Colon (tissue), 2 donors: ENCODE measurements around the gene NFIA.
"Not testable (repeated sequence)": the region's sequence is repeated elsewhere in the genome, so short reads cannot be mapped to it uniquely, and the experiment has no call there.

Source experiments
- FAIRE-seq: peaks from 2 replicates; lab custom pipeline; 2012; peaks lifted over from hg19 to GRCh38; lab: Jason Lieb, UNC
- donor health status: control.
- donor health status: control.

The NFIA gene

DNA sequence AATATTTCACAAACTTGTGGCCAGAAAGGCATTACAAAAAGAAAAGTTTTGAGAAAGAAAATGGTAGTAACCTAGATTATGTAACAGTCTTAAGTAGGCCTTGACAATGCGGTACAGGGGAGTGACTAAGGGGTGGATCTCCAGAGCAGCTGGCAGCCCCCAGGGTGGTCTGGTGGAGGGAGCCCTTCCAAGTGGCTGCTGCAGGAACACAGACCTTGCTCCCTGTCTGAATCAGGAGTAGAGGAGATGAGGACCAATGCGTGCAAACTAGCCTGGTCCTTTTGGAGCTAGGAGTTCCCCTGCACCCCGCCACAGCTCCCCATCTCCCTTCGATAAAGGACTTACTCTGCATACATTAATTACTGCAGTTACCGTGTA is 189.0 kb downstream of the NFIA start:
- no peak for FAIRE-seq

DNA sequence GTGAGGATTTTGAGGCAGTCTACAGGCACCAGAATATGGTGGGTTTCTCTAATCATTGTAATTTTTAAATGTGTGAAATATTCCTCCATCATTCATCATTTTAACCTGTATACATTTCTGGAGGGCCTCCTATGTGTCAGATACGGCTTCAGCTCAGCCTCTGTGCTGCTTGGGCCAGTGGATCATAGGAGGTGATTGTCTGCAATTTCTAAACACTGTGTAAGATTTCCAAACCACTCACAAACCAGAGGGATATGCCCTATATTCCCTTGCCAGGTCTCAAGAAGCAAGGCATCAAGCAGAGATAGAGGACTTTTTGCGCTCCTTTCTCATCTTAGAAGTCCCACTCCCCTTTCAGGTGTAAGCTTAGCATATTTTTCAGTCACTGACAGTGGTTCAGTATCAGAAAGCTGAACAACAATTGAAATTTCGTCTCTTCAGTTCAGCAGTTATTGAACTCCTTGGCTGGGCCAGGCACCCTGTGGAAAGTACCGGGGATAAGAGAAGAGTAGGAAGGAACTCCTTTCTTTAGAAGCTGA is 190.9 kb downstream of the NFIA start:
- no peak for FAIRE-seq

DNA sequence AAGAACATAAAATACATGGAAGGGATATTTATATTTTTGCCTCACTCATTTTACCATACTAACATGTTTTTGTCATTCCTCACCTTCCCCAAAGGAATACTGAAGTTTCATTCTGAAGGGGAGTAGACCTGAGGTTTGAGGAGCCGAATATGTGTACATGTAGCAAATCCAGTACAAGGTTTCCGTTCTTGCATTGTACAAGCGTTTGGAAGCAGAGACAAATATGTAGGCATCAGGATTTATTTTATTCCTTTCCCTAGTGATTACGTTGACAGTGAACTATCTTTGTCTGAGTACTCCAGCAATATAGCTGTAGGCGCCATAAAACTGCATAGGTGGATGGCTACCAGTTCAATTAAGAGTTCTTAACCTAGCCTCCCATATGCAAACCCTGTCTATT is 191.5 kb downstream of the NFIA start:
- no peak for FAIRE-seq

DNA sequence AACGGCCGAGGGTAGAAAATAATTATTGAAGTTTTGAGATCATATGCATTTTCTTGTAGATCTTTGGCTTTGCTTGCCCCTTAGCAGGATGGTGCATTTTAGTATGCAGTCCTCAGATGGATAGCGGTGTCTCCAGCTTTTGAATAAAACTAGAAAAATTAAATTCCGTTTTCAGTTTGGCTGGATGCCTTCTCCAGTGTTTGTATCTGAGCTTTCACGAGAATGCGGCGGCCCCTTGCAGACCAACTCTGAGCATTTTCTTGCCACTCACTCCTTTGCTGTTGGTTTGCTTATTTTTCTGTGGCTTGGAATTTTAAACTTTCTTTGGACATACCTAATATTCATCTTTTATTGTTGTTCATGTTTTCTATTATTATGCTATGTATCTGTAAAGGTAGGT is 192.6 kb downstream of the NFIA start:
- FAIRE-seq = no peak

DNA sequence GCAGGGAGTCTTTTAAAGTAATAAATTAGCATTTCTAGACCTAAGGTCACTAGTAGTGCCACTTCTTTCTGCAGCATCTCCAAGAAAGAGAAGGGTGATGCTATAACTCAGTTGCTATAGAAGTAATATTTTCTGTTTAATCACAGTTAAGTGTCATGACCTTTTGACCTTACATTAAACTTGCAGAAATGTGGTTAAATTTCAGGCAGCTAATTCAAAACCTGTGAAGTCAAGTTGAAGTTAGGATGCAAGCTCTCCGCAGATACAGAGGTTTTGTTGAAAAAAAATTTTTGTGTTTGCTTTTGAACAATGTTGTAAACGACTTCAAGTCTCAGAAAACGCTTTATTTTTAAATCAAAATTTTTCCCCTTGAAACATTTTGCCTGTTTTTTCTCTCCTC is 193.9 kb downstream of the NFIA start:
- FAIRE-seq = no peak

DNA sequence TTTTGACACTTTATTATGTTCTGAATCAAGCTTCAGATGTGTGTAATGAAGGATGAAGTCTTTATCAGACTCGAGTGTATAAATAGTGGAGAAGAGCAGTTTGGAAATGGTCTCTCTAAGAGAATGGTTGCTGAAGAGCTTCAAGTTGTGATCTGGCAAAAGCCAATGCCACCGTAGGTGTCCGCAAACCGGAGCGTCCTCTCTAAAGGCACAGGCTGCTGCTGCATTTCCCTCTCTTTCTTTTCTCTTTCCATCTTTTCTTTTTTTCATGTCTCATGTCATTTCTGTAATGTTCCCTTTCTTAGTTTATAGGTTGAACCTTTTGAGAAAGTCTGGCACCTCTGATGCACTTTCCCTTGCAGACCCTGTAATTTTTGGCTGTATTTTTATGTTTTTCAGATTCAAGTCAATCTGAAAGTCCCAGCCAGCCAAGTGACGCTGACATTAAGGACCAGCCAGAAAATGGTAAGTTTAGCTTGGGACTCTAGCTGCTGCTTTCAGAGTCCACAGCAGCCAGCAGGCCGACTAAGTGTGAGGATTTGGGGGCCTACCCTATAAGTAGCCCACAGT is 194.8 kb downstream of the NFIA start:
- FAIRE-seq = no peak

DNA sequence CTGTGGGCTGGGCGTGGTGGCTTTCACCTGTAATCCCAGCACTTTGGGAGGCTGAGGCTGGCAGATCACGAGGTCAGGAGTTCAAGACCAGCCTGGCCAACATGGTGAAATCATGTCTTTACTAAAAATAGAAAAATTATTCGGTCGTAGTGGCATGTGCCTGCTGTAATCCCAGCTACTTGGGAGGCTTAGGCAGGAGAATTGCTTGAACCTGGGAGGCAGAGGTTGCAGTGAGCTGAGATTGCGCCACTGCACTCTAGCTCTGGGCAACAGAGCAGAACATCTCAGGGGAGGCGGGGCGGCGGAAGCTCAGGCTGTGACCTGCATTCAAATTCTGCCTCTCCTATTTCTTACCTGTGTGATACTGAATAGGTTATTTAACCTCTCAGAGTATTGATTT is 196.1 kb downstream of the NFIA start:
- not testable (repeated sequence) for FAIRE-seq

DNA sequence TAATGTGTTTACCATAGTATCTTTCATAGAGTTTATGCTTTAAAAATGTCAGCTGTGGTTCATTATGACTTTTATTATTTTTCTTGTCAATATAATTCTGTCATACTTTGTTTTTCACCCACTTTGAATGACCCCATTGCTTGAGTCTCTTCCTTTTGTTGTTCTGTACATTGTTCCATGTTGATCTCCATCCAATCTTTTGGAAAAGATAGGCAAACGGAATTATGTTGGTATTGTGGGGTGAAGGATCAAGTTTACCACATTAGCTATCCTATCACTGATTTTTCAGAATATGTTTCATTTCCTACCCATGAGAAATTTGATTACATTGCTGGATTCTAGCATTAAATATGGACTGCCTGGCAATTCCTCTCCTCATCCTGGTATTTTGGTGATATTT is 196.6 kb downstream of the NFIA start:
- no peak for FAIRE-seq

DNA sequence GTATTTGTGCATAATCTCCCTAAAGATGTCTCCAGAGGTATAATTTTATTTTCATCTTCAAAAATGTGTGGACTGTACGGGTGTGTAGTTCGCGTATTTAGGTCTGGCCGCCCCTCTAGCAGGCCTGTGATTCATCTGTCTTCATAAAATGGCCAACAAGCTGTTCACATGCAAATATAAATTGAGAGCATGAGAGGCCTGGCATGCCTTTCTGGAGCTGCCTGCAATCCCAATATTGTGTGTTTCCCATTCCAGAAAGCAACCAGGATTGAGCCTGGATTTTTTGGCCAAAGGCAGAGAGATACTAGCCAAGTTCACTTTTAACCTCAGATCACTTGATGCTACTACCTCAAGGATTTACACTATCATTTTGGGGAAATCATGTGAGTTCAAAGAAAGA is 197.2 kb downstream of the NFIA start:
- FAIRE-seq = no peak

DNA sequence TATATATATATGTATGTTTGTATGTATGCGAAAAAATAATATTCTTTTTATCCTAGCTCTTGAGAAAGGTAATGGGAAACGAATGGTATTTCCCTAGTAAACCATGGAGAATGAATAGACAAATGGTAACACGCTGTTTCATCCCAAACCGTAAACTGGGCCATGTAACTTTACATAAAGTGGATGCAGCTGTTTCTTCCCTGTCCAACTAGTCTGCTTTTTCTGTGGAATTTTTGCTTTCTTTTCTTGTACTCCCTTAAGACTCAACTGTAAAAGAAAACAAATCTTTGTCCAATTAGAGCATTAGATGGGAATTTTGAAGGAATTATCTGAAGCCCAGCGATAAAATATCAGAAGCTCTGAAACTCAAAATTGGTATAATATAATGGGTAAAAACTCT is 198.1 kb downstream of the NFIA start:
- no peak for FAIRE-seq

DNA sequence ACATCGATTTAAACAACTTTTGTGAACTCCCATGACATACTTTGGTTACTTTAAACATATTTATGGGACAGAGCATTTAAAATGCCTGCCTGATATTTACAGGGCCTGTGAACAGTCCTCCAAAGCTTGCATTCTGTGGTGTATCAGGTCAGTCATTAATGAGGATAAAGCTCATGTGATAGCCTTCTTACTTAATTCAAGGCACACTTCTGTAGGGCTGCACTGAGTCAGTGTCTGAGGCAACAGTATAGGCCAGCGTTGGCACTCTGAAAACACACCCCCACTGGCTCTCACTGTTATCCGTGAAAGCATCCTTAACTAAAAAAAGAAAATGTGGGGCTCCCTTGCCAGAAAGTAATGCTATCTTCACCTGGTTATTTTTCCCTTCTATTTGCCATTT is 200.0 kb downstream of the NFIA start:
- FAIRE-seq = no peak

DNA sequence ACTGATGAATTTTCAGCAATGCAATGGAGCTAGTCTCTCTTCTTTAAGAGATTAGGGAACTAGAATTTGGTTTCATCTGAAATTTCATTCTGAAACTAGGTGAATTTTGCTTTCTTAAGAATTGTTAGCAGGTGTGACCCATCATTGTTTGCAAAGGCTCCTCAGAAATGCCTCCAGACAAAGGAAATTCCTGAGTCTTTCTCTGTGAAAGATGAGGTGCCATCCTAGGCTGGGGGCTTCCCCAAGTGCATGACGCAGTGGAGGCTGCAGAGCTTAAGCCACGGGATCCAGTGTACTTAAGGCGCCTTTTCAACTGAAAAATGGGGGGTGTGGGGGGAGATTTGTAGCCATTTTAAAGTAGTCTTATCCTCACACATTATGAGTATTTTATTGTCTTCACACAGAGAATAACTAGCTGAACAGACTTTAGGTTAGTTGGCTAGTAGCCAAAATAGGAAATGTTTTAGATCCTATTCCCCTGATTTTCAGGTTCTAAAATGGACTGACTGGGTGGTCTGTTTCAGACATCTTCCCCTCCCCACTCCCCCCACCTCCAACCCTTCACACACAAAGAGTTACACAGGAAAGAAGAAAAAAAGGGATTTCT is 202.0 kb downstream of the NFIA start:
- FAIRE-seq = no peak

DNA sequence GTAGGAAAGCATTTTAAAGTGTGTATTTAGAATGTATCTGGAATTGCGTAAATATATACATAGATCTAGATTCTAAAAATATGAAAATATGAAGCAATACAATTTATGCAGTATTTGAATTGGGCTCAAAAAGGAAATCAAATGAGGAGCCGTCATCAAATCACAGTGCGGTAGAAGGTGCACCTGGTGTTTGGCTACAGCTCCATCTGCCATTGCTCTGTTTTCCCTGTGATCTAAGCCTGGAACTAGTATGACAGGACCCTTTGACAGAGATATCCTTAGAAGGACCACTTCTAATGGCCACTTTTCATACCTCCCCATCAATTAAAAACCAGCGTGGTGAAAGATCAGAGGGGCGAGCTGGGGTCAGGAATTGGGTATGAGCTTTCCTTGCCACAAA is 202.6 kb downstream of the NFIA start:
- no peak for FAIRE-seq

DNA sequence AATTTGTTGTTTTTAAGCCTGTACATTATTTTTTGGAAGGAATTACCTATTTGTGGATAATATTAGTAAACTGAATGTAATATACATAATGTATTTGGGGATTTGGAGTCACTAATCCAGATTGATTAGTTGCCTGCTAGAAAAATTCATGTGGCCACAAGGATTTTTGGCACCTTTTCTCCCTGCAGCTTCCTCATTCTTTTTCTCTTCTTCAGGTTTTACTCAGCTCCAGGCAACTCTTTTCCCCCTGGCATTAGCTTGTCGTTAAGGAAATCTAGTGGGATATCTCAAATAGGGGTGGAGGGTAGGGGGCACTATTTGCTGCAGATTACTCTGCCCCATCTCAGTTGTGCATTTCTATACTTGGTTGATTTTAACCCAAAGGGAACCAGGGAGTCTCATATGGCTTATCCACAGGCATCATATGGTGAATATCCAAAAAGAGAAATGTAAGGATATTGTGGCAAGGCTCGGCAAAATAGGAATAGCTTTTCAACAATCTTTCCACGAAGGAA is 203.1 kb downstream of the NFIA start:
- FAIRE-seq = no peak

DNA sequence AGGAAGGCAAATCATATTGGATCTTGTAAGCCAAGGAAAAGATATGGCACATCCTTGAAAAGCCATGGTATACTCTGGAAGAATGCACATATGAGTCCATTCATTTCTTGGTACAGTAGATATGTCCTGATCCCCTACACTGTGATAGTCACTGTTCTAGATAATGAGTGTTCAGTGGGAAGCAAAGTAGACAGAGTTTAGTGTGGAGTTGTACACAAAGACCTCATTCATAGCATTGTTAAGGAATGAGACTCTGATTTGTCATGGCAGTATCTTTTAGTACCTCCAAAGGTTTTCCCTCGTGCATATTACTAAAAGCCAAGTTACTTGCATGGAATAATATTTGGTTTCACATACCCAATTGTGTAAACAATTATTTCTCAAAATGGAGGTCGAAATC is 204.7 kb downstream of the NFIA start:
- FAIRE-seq = no peak

DNA sequence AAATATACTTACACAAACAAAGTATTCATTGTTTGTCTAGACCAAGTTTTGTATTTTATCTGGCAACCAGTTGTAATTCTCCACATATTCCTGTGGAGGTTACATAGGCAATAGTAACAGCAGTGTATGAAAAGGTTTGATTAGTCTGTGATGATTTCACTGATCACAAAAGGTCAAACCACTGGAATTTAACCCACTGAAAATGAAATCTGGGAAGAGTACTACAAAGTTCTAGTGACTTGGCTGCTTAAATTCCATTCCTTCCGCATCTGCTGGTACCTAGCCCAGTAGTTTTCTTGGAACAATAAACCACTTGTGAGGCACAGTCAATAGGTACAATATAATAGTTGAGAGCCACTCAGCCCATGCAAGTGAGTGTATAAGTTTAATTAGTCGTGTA is 205.4 kb downstream of the NFIA start:
- FAIRE-seq = no peak

DNA sequence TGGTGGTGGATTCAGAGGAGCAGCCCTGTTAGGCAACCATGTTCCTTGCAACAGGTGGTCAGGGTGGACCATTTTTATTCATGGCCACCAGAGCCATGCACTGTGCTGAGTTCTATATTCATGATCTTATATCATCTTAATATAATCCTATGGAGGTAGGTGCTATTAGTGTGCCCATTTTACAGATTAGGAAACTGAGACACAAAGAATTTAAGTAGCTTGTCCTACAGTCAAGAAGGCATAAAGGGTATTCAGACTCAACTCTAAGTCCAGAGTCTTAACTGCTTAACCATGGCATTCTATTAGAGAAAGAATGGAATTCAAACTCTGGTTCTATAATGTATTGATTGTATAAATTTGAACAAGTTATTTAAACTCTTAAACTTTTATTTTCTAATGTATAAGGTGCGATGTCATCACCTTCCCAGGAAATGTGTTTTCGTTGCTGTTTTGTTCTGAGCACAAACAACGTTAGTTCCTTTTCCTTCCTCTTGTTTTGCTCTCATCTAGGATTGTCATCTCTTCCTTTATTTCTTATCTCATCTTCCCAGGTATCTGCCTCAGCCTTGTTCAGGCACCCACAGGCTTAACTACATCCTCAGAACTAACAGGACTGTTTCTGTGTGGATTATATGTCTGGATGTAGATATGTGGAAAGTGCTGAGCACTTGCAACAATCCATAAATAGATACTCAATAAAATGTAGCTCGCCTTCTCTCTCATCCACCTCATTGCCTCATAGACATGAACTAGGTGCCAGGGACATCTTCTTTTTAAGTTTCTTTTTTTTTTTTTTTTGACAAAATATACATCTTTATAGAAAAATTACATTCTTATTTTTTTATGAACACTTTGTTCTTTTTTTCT is 207.1 kb downstream of the NFIA start:
- FAIRE-seq = no peak

DNA sequence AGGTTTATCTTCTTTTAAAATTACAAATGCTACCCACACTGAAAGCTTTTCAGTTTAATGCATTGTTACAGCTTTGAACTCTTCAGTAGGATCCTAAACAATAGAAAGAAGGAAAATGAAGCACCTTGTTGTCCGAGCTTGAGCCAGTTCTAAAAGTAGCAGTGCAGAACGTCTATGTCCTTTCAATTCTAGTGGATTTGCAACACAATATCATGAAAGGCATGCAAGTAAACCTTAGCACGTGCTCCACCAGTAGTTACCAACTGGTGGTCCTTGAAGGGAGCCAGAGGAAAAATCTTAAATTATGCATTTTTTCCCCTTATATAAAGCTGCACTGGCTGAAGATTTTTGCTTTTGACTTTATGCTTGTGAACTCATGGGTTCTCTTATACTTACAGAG is 208.2 kb downstream of the NFIA start:
- no peak for FAIRE-seq

DNA sequence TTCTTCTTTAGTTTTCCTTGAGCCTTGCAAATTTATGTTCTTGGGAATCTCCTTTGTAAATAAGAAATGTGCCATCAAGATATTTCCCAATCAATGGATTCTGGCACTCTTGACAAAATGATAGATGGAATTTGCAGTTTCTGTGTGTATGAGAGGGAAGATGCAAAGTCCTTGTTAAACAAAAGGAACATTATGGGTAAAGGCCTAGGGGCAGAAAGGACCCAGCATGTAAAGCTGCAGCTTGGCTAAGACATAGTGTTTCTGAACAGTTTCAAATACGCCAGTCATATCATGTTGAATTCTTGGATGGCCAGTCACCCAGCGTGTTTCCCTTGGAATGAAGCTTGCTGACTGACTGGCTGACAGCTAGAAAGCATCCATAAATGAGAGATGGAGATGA is 210.8 kb downstream of the NFIA start:
- FAIRE-seq = no peak

DNA sequence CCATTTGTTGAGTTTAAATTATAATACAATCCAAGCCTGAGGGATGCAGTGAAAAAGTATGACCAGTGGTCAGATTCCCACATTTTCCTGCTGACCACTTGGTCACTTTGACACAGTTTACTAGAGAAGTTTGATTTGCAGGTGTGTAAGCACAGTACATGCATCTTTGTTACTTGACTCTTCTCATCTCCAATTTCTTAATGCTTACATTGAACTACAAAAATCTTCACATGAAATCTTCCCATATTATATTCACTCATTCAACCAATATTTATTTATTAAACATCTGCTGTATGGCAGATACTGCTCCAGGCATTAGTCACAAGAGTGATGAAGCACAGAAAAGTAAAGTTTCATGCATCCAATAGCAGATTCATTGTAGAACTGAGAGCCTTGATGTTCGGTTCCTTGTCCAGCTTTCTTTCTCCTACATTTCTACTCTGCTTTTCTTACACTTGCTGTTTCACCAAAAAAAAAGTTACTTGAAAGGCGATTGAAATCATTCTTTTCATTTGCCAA is 211.7 kb downstream of the NFIA start:
- FAIRE-seq = no peak

DNA sequence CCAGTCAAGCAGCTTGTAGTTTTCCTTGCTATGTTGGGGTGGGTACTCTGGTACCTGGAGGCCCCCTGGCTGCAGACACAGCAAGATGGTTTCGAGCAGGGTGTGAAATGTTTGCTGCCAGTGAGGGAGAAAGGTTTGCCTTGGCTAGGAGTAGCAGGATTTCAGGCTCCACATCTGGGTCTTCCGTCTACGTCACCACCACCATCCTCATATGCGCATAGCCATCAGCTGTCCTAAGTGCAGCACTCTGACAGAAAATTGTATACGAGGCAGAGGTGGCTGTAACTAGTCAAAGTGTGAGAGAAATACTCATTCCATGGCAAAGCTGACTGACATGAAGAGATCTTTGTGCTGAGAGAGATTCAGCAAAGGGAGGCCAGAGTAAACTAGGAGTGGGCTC is 212.6 kb downstream of the NFIA start:
- FAIRE-seq = no peak

DNA sequence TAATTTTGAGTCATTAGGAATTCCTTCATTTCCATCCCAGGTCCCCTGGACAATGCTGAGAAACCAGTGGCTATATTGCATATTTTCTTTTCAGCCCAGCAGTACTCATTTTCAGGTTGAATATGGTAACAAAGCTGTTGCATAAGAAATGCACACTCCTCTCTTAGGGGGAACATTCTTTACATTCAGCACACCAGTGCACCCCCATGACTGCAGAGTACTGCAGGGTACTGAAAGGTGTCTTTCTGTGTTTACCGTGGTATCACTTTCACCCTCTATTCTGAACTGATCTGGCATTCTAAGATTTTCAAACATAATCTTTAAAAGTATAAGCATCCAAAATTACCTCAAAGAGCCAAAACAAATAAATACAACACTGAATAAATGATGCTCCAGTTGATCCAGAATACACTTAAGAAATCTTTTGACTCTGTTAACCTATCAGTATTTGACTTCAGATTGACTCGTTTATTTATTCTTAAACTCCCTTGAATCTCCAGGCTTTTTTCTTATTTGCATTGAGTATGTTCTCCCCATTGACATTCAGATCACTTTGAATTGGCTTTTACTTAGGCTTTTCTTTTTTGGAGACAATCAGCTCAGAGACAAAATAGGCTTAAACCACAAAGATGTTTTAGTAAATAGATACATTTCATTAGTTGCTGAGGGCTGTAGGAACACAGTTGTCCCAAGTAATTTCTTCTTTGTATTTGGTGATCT is 213.6 kb downstream of the NFIA start:
- no peak for FAIRE-seq
